Measurements from ENCODE around the gene CDK13.
"Not testable (repeated sequence)": the region's sequence is repeated elsewhere in the genome, so short reads cannot be mapped to it uniquely, and the experiment has no call there.

The CDK13 gene

GRCh38 chr7:39911167-39911566 is 38.9 kb upstream of the CDK13 start:
- H3K27me3 Mint-ChIP-seq (ENCODE audit: low read depth) = no peaks in the 10 kb centered on the region
- peaks cover 6% of the 10 kb centered on the region for H3K4me1 Mint-ChIP-seq
- H3K27ac Mint-ChIP-seq = no peak overlapping the region
- no peak for TF ChIP-seq CTCF (IDR thresholded peaks at IDR 0.05; ENCODE audit: unreplicated experiment in 3 of 3)
- H3K9me3 Mint-ChIP-seq = peaks cover 30% of the 10 kb centered on the region
- no peak overlapping the region for H3K4me3 Mint-ChIP-seq
- no peaks in the 10 kb centered on the region for H3K36me3 Mint-ChIP-seq (ENCODE audit: low read depth)

GRCh38 chr7:39915847-39916246 is 34.2 kb upstream of the CDK13 start:
- not testable (repeated sequence) for H3K4me3 Mint-ChIP-seq; H3K36me3 Mint-ChIP-seq (ENCODE audit: low read depth); H3K4me1 Mint-ChIP-seq; H3K27me3 Mint-ChIP-seq (ENCODE audit: low read depth); H3K27ac Mint-ChIP-seq
- H3K9me3 Mint-ChIP-seq = peaks cover 14% of the 10 kb centered on the region

DNA sequence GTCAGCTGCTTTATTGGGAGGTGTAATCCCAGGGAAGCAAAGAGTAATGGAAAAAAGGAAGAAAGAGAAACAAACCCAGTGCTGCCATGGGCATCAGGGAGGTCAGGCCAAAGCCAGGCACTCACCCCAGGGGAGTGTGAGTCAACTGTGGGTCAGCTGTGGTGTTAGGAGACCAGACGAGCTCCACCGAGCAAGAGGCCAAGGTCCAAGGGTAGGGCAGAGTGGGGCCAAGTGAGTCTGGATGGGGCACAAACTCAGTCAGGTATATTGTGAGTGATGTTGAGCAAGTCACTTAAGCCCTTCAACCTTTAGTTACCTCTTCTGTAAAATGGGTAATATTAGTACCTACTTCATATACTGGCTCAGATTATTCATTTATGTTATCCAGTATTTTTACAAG is 30.4 kb upstream of the CDK13 start:
- Mint-ChIP-seq H3K27ac (no peak overlapping the region), H3K4me3 (no peak overlapping the region), H3K9me3 (no peaks in the 10 kb centered on the region), H3K4me1 (peaks cover 20% of the 10 kb centered on the region), H3K27me3 (ENCODE audit: low read depth) (peaks cover 6% of the 10 kb centered on the region), H3K36me3 (ENCODE audit: low read depth) (no peaks in the 10 kb centered on the region)
- no peak for TF ChIP-seq CTCF (IDR thresholded peaks at IDR 0.05; ENCODE audit: unreplicated experiment in 3 of 3)

DNA sequence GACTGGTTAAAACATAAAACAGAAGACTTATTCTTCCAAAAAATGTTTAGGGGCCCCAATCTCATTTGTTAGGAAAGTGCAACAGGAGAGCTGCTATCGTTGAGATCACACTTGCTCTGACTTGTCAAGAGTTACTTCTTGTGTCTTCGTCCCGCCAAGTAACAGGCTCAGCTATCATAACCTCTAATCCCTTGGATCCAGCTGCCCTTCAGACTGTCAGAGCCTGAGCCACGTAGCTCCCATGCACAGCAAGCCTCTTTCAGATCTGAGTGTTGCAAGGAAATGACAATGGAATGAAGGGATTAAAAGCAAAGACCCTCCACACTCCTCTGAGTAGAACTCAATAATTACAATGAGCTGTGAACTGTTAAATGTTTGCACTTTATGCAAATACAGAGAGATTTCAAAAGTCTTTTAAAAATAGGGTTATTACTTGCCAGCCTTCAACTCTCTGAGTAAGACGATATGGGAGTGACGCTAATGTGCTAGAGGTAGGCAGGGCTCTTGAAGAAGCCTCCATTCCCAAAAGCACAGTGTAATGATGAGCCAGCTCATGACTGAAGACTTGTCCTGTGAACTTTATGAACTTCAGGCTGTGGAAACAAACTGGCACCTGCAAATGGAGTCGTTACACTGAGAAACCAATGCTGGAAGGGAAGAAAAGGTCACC is 28.4 kb upstream of the CDK13 start:
- Mint-ChIP-seq H3K27ac (peak overlapping the region; percentile 43 to 81 (median 47)), H3K9me3 (no peaks in the 10 kb centered on the region), H3K4me3 (peak overlapping the region in 2 of 3 experiments; percentile 6 to 75), H3K36me3 (ENCODE audit: low read depth) (no peaks in the 10 kb centered on the region), H3K4me1 (peaks cover 20% of the 10 kb centered on the region), H3K27me3 (ENCODE audit: low read depth) (peaks cover 6% of the 10 kb centered on the region)
- no peak for TF ChIP-seq CTCF (IDR thresholded peaks at IDR 0.05; ENCODE audit: unreplicated experiment in 3 of 3)

DNA sequence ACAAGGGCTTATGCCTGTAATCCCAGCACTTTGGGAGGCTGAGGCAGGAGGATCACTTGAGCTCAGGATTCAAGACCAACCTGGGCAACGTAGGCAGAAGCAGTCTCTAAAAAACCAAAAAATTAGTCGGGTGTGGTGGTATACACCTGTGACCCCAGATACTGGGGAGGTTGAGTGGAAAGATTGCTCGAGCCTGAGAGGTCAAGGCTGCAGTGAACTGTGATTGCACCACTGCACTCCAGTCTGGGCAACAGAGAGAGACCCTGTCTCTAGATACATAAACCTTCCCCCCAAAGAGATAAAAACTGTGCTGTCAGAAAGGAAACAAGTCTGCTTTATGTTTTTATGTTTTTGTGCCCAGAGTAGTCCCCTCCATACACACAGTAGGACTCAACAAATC is 27.5 kb upstream of the CDK13 start:
- Mint-ChIP-seq H3K9me3 (no peaks in the 10 kb centered on the region), H3K27ac (peak overlapping the region in 2 of 3 experiments; percentile 43 to 81), H3K36me3 (ENCODE audit: low read depth) (no peaks in the 10 kb centered on the region), H3K4me3 (peak overlapping the region in 1 of 3 experiments; percentile 75), H3K27me3 (ENCODE audit: low read depth) (peaks cover 5% of the 10 kb centered on the region), H3K4me1 (peaks cover 20% of the 10 kb centered on the region)
- TF ChIP-seq CTCF (IDR thresholded peaks at IDR 0.05; ENCODE audit: unreplicated experiment in 3 of 3) = no peak

- Mint-ChIP-seq H3K27me3 (ENCODE audit: low read depth) (peaks cover 3% of the 10 kb centered on the region), H3K9me3 (no peaks in the 10 kb centered on the region), H3K4me1 (peaks cover 21% of the 10 kb centered on the region), H3K4me3 (peak overlapping the region in 1 of 3 experiments; percentile 56), H3K27ac (peak overlapping the region in 2 of 3 experiments; percentile 31 to 81), H3K36me3 (ENCODE audit: low read depth) (no peaks in the 10 kb centered on the region)
- no peak for TF ChIP-seq CTCF (IDR thresholded peaks at IDR 0.05; ENCODE audit: unreplicated experiment in 3 of 3)
These were observed 27.0 kb upstream of the CDK13 start for GRCh38 chr7:39923091-39923490.
